MM.1S (cell line): Measurements from ENCODE around the gene TOGARAM2.

ENCODE experiments used
- CTCF ChIP-seq: fragments of 300-600 bp; sonication (generic); IDR thresholded peaks from 2 replicates; pipeline ENCODE4 v1.5.1; 2016; ENCODE audit warnings: antibody characterized with exemption, low read length, mixed read lengths
- EZH2 ChIP-seq: fragments of 300-600 bp; sonication (generic); optimal IDR thresholded peaks from 2 replicates; pipeline ENCODE3; 2017; ENCODE audit warnings: low read depth, mild to moderate bottlenecking, antibody characterized with exemption, low read length, mixed read lengths
- EZH2phosphoT487 ChIP-seq: fragments of 300-600 bp; sonication (generic); IDR thresholded peaks from 2 replicates; pipeline ENCODE4 v1.6.1; 2018; ENCODE audit warnings: antibody characterized with exemption, low read length

- TF ChIP-seq CTCF (no peak), EZH2 (no peak), EZH2phosphoT487 (no peak)
Measured at GRCh38 chr2:28941008-28941407, 40.1 kb upstream of the TOGARAM2 start.
